G401 (cell line): ENCODE data around the gene CNOT6. TPM values are rescaled to one million over a fixed set of nuclear protein-coding genes. Genes with fewer than 3 reads are reported as not detected.

Experiments used
- DNase-seq: peaks from one replicate; pipeline ENCODE4 v3.0.0-alpha.2; 2015; ENCODE audit warnings: low spot score
- in situ Hi-C: cut with HindIII; loops from 2 replicates; pipeline ENCODE4 v1.10.0; 2016; ENCODE audit warnings: low sequenced_read_pairs, mixed read lengths
- total RNA-seq: library from RNA; depleted of rRNA; stranded (reverse); fragments of >200 nt; shearing (Covaris generic); gene quantifications from 2 replicates; pipeline ENCODE4 v1.2.3, GENCODE V29; 2014

CNOT6 gene
- total RNA-seq, 1 experiment from 2014 or later, result 15.5 TPM

DNA sequence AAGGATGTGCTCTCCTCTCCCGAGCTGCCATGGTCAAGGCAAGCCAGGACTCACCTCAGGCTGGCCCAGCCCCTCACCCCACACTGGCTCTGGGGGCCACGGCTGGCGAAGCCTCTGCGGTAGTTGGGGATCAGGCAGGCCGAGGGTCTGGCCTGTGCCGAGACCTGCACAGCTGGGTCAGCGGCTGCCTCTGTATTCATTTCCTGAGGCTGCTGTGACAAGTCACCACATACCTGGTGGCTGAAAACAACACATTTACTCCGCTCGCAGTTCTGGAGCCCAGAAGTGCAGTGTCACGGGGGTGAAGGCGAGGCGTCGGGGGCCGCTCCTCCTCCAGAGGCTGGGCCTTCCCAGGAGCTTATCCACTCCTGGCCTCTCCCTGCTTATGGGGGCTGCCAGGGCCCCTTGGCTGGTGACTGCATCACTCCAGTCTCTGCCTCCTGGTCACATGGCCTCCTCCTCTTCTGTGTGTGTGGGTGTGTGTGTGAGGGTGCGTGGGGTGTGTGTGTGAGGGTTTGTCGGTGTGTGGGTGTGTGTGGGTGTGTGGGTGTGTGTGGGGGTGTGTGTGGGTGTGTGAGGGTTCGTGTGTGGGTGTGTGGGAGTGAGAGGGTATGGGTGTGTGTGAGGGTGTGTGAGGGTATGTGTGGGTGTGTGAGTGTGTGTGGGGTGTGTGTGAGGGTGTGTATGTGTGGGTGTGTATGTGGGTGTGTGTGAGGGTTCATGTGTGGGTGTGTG lies 100.3 kb downstream of the CNOT6 start:
- in situ Hi-C loops, result no loop called here
- no peak for DNase-seq

DNA sequence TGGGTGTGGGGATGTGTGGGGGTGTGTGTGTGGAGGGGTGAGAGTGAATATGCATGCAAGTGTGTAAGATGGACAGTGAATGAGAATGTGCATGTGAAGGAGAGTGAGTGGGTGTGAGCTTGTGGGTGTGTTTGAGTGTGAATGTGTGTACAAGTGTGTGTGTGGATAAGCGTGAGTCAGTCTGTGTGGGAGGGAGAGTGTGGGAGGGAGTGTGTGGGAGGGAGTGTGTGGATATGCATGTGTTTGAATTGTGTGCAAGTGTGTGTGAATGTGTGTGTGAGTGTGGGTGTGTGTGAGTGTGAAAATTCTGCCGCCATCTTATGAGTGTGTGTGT lies 100.8 kb downstream of the CNOT6 start:
- no peak for DNase-seq
- in situ Hi-C loops, result no loop called here

DNA sequence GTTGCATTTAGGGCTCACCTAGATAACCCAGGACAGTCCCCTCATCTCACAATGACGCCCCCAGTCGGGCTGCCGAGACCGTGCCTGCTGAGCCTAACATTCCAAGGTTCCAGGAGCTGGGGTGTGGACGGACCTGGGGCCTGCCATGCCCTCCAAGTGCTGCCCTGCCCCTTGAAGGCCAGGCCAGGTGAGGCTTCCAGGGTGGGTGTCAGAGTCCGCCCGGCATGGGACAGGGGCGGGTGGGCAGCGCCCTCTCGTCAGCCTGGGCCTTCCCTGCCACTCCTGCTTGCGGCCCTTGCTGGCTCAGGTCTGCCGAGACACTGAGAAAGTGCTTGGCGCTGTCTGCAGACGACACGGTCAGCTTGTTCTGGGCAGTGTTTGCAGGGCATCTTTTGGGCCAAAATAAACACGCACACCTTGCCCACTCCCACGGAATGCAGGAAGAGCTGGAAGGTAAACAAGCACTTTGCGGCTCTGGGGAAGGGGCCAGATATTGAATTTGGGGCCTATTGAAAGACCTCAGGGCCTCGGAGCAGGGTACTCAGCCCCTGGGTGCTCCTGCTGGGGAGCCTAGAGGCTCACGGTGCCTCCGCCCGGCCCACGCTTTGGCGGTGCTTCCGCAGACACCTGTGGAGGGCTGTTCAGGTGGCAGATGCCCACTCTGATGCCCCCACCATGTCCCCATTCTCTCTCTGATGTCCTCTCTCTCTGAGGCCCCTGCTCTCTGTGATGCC lies 101.4 kb downstream of the CNOT6 start:
- no peak for DNase-seq
- in situ Hi-C loops, result no loop called here

DNA sequence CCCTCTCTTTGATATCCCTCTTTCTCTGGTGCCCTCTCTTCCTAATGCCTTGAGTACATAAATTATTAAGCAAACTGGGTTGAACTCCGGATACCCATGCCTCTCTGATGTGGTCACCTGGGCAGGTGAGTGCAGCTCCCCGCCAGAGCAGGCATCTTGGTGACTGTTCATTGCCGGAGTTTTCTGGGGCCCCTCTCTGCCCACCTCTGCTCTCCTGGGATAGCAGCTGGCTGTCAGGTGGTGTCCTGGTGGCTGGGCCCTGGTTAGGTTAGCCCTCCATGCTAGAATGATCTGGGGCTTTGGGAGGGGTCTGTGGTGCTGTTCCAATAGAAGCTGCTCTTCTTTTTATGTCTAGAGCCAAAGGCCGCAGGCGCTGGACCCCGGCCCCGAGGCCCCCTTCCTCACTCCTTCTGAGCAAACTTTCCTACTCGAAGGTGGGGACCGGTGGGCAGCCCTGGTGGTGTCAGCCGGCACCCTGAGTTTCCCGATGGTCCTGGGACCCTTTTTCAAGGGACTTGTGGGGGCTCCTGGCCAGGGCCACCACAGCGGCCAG lies 102.0 kb downstream of the CNOT6 start:
- no peak for DNase-seq
- in situ Hi-C loops, result no loop called here

DNA sequence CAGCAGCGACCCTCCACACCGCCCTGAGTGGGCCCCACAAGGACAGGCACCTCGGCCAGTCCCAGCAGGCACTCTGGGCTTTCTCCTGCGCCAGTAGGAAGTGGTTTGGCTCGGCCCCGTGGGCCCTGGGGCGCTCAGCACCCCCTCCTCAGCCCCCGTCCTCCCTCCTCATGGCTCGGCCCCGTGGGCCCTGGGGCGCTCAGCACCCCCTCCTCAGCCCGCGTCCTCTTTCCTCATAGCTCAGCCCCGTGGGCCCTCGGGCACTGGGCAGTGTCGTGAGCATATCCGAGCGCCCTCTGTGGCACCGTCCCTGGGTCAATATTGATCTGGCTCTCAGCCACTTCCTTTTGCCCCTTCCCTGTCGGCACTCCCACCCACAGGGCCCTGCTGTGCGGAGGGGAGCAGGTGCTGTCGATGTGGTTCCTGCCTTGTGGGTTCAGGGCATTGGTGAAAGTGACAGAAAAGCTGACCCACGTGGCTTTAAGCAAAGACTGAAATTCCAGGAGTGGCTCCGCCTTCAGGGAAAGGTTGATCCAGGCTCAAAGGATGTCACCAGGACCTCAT lies 102.6 kb downstream of the CNOT6 start:
- DNase-seq, result no peak
- in situ Hi-C loops, result no loop called here

DNA sequence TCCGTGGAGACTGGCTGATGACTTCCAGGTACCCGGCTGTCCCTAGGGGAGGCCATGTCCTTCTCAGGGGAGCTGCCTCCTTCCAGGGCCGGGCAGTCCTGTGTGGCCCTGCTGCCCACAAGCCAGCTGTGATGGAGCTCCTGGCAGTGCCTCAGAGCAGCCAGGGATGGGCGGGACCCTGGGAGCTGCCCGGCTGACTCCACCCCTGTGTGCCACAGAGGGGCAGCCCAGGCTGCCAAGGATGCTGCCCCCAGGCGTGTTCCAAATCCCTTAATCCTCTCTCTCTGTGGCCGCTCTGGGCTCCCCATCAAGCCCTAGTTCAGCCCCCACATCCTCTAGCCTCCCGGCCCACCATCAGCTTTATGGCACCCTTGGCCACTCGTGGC lies 104.1 kb downstream of the CNOT6 start:
- DNase-seq, result no peak
- in situ Hi-C loops, result no loop called here

DNA sequence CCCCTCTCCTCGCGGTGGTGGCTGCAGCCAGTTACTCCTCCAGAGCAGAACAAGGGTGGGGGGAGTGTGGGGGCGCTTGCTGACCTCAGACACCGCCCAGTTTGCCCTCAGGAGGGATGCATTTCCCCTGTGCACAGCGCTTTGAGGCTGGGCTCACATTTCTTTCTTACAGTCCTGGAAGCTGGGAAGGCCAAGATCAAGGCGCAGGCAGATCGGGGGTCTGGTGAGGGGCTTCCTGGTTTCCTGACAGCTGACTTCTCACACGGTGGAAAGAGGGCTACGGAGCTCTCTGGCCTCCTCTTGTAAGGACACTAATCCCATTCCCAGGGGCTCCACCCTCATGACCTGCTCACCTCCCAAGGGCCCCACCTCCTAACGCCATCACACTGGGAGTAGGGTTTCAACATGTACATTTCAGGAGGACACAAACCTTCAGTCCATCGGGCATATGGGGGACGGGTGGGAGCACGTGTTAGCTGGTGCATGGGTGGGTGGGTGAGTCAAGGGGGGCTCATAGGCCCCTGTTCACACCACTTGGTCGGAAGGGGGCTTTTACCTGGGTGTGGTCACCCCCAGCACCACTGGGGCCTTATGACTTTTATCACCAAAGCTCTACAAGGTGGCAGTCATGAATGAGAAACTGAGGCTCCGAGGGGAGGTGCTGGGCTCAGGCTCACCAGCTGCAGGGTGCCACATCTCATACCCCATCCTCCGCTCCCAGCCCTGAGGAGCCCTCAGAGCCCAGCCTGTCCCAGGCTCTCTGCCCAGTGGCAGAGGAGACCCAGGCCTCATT lies 104.8 kb downstream of the CNOT6 start:
- no peak for DNase-seq

DNA sequence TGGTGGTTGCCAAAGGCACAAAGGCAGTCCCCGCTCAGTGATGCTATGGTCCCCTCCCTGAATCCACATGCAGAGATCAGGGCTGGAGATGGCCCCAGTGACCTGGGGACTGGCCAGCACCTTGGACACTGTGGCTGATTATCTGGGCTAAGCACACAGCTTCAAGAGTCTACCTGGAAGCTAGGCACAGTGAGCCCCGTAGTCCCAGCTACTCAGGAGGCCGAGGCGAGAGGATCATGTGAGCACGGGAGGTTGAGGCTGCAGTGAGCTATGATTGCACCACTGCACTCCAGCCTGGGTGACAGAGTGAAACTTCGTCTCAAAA lies 105.4 kb downstream of the CNOT6 start:
- in situ Hi-C loops, result no loop called here
- no peak for DNase-seq

More for the DNA sequence above, 104.8 kb downstream of the CNOT6 start:
- in situ Hi-C loops, result no loop called here

DNA sequence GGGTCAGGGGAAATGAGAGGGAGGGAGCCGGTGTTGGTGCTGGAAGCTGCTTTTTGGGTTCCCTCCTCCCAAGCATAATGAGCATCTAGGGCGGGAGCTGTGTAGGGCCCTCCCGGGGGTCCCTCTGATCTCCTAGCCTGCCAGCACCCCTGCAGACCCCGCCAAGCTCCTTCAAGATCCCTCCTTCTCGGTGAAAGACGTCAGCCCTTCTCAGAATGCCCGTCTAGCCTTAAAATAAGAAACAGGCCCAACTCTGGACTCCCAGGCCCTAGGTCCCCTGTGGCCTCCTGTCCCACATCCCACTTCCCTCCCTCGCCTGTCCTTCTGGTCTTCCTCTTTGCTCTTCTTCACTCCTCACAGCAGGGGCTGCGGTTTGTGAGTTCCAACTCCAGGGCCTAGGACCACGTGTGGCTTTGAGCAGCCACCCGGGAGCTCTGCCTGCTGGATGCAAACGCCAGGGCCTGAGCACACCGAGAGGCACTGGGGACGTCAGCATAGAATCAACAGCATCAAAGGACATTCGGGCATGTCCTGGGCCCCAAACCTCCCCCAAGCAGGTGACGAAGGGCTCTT lies 105.9 kb downstream of the CNOT6 start:
- in situ Hi-C loops, result no loop called here
- no peak for DNase-seq

DNA sequence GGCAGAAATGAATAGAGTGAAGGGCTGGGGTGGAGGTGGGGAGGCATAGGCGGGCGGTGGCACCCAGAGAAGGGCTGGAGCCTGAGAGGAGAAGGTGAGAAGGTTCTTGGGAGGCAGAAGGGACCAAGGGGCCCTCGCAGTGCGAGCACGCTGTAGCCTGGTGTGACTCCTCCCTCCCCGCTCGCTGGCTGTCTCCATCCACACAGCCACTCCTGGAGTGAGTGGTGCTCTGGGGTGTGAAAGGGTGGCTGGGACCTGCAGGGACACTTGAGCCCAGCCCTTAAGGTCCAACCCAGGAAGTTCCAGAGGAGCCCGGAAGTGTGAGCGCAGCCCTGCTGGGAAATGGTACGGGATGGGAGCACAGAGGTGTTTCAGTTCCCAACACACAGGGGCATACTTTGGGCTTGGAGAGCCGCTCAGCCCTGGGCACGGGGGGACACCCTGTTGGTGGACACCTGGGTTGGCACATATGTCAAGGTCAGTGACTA lies 106.4 kb downstream of the CNOT6 start:
- in situ Hi-C loops, result no loop called here
- no peak for DNase-seq

DNA sequence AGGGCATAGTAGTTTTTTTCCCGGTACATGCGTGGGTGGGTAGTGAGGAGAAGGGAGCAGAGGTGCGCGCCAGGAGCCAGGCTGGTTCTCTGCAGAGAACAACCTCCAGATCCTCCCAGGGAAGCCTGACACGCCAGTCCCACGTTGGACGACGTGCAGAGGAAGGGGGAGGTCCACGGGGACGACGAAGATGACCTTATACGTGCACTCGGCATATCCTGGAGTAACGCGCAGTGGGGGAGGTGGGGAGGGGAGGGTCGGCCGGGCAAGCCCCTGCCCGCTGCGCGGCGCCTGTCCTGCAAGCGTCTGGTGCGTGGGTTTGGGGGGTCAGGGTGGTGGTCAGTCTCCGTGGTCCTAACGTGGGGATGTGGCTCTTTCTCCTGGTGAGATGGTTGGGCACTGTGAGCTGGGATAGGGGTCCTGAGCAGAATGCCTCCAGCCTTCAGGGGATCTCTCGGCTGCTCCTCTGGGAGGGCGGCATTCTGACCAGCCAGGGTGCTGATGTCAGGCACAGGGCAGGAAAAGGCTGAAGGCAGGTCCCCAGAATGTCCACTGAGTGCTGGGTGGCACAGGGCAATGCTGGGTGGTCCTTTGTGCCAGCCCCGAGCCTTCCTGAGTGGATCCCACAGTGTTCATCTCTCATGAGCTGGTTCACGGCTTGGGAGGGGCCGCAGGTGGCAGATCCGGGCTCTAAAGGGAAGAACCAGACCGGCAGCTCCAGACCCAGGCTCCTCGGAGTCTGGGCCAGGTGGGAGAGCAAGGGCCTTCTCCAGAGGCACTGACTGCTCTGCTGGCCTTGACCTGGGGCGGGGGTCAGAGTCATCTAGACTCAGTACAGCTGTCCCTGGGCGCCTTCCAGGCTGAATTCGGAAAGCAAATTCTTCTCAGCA lies 107.7 kb downstream of the CNOT6 start:
- no peak for DNase-seq
- in situ Hi-C loops, result no loop called here

DNA sequence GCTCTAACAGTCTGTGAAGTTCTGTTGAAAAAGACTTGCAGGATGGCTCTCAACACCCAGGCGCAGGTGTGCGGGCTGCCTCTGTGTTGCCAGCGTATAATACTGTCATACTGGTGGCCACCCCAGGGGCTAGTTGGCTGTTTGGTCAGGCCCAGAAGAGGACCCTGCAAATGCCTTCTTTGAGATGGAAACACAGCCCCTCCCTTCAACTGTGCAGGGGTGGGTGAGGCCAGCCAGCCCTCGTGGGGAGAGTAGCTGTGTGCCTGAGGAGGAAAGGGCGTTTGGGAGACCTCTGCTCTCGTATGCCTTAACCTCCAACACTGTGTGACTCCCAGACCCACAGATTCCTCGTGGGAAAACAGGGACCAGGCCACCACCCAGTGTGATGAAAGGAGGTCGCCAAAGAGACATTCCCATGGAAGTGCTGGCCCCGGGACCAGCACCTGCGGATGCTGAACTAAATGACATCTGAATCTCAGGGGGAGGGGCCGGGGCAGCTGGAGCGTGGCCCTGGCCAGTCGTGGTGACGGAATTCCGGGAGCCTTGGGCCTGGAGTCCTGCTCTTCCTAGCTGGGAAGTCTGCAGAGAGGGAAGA lies 108.4 kb downstream of the CNOT6 start:
- no peak for DNase-seq
- in situ Hi-C loops, result no loop called here

DNA sequence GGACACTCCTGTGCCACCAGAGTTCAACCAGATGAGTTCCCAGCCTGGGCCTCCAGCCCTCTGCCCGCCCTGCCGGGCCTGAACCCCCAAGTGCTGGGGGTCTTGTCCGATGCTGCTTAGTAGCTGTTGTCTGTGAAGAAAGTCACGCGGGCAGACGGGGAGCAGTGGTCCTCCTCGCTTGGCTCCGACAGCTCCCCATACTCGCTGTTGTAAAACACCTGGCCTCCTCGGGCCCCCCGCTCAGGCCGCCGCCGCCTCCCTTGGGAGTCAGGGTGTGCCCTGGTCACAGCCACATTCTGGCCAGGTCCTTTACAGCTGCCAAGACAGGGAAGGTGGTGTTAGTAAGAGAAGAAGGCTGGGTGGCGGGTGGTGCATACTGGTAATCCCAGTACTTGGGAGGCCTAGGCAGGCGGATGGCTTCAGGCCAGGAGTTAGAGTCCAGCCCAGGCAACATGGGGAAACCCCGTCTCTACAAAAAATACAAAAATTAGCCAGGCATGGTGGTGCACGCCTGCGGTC lies 109.0 kb downstream of the CNOT6 start:
- DNase-seq, result no peak
- in situ Hi-C loops, result no loop called here

DNA sequence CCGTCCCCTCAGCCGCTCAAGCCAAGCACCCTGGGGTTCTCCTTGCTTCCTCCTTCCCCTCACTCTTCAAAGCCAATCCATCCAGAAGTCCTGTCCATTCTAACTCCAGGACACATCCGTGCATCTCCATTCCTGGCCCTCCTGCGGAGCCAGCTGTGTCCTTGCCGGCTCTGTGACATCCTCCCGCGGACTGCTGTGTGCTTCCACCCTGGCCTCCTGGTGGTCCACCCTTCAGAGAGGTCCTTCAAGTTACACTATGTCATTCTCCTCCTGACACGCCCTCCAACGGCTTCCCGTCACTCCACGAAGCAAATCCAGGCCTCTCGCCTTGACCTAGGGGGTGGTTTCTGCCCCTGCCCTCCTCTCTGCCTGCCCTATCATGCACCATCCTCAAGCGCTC lies 110.1 kb downstream of the CNOT6 start:
- DNase-seq, result no peak
- in situ Hi-C loops, result no loop called here

DNA sequence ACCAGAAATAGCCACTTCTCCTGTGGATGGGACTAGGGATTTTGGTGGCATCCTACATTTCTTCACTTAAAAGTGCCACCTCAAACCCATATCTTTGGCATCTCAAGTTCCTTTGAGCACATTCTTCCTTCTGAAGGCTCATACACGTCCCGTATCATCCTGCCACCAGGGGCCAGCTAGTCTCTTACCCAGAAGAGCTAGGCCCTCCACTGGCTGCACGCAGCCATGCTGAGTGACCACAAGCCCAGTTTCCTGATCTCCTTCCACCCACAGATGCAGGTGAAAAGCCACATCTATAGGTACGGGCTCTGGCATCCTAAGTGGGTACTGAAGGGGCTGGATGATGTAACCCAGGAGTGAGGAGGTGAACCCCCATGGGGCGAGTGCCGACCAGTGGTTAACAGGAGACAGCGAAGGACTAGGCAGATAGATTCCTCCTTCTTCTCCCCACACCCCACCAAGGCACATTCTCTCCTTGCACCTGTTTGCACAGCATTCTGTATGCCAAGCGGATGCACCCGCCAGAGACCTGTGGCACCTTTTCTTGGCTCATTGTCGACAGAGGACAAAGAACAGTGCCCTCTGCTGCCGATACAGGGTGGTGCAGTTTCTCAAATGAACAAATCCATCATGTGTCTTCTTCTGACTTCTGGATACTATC lies 111.5 kb downstream of the CNOT6 start:
- DNase-seq, result peak; percentile 53
- in situ Hi-C loops, result no loop called here

DNA sequence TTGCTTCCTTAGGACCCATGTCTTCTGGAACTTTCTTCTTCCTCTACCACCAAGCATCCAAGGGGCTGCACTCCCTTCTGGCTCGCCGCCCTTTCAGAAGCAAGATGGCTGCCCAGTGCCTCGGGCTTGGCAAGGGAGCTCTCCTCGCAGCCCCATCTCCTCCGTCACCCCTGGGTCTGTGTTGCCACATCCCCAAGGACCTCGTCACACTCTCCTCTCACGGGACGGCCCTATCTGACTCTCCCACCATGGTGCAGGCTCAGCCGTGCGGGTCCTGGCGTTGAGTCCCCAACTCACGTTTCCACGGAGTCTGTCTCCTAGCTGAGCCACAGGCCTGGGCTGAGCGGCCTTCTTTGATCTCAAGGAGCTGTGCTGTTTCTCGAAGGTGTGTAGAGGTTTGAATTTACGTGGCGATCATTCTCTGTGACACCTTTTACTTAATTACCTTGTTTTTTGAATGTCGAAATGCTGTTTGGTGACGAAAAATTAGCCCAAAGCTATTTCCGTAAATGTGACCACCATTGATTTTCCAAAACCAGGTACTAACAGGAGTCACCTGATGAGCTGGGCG lies 112.1 kb downstream of the CNOT6 start:
- in situ Hi-C loops, result no loop called here
- no peak for DNase-seq
